ENCODE results near the gene ATF6B.

The ATF6B gene

DNA sequence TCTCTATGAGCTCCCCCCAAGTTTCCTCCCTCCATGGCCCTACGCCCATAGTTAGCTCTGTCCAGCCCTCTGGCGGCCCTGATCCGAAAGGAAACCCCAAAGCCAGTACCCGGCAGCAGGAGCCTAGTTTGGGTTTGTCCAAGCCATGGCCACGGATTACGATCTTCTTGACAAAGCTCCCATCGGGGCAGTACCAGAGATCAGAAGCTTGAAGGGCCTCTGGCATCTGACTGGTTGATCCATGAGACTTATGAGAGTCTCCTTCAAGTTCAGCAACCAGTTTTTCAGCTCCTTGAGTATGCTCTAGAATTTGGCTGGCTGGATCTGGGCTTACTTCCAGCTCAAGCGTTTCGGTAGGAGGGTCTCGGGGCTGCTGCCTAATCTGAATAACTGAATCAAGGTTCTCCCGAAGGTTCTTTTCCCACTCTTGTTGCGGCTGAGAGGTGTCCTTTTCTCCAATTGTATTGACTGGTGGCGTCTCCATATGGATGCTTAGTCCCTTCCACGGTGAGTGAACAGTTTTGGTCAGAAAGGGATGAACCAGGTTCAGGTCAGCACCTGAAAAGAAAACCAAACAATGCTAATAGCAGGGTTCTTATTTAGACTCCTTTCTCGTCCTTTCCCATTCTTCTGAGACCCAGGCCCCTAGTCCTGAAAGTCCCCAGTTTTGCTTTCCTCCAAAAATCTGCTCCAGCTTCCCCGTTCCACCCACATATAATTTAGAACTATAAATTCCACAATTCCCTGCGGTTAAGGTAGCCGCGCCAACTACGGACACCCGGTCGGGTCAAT, 1.4 kb upstream of the ATF6B start:
- Mint-ChIP-seq H3K27ac (peak overlapping the region; percentile 93), H3K4me3 (peak overlapping the region; percentile 95), H3K27me3 (ENCODE audit: low read depth) (peaks cover 9% of the 10 kb centered on the region), H3K36me3 (ENCODE audit: low read depth) (peaks cover 10% of the 10 kb centered on the region), H3K9me3 (no peaks in the 10 kb centered on the region), H3K4me1 (ENCODE audit: low read depth) (peaks cover 33% of the 10 kb centered on the region)

DNA sequence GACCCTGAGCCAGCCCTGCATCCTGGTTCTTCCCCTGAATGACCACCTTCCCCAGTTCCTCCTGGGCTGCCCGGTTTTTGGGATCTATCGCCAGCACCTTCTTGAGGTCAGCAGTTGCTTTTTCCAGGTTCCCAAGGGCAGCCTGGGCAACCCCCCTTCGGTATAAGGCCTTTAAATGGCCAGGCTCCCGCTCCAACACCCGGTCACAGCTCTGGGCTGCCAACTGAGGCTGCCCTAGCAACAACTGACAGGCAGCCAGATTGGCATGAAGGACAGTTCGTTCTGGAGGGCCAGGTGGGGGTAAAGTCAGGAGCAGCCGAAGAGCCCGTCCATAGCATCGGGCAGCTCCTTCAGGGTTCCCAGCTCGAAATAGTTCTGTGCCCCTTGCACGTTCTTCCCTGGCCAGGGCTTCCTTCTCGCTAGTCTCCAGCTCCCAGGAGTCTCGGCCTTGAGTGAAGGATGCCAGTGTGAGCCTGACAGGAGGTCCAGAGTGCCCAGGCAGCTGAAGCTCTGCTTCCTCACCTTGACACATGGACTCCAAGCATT, 778 bp upstream of the ATF6B start:
- peak overlapping the region; percentile 98 for H3K27ac Mint-ChIP-seq
- no peaks in the 10 kb centered on the region for H3K9me3 Mint-ChIP-seq
- H3K4me3 Mint-ChIP-seq = peak overlapping the region; percentile 100
- H3K36me3 Mint-ChIP-seq (ENCODE audit: low read depth) = peaks cover 16% of the 10 kb centered on the region
- H3K4me1 Mint-ChIP-seq (ENCODE audit: low read depth) = peaks cover 37% of the 10 kb centered on the region
- H3K27me3 Mint-ChIP-seq (ENCODE audit: low read depth) = peaks cover 6% of the 10 kb centered on the region

DNA sequence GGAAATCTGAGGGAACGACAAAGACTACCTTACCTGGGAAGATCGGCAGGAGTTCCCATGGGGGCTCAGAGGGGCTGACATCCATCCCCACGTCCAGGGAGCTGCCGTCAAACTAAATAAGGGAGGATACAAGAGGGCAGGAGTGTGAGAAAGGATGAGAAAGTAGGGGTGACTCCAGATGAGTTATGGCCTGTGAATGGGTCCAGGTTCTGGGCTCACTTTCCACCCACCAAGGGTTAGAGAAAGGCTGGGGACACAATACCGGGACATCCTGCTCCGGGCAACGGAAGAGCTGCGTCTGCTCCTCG, 683 bp downstream of the ATF6B start:
- Mint-ChIP-seq H3K9me3 (no peaks in the 10 kb centered on the region), H3K27me3 (ENCODE audit: low read depth) (peaks cover 3% of the 10 kb centered on the region), H3K27ac (peak overlapping the region; percentile 98), H3K36me3 (ENCODE audit: low read depth) (peaks cover 19% of the 10 kb centered on the region), H3K4me1 (ENCODE audit: low read depth) (peaks cover 40% of the 10 kb centered on the region), H3K4me3 (peak overlapping the region; percentile 100)

DNA sequence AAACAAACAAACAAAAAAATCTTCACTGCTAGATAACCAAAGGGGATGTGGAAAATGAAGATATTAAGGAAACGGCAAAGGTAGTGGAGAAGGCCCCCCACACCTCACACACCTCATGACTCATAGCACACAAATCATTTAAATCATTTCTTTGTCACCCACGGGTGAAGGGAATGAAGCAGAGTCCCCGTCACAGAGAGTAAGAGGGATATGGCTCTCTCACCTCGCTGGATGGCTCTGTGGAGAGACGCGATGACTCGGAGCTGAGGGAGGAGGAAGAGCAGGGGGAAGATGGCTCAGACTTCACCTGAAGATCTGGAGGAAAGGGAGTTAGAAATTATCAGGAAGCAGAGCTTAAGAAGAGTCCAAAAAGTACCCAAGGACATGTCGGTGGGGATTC, 1.2 kb downstream of the ATF6B start:
- Mint-ChIP-seq H3K36me3 (ENCODE audit: low read depth) (peaks cover 24% of the 10 kb centered on the region), H3K4me3 (peak overlapping the region; percentile 100), H3K27me3 (ENCODE audit: low read depth) (no peaks in the 10 kb centered on the region), H3K27ac (peak overlapping the region; percentile 98), H3K4me1 (ENCODE audit: low read depth) (peaks cover 40% of the 10 kb centered on the region), H3K9me3 (no peaks in the 10 kb centered on the region)

DNA sequence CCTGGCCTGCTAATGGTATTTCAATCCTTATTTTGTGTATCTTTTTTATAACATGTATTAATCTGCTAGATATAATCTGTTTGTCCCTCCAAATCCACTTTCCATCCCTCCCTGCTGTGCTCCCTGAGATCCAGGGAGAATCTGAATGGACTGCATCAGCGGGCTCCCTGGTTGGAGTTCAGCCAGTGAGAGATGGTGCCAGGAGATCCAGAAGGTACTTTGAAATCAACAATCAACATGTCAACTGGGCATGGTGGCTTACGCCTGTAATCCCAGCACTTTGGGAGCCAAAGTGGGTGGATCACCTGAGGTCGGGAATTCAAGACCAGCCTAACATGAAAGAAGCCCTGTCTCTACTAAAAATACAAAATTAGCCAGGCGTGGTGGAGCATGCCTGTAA, 4.4 kb downstream of the ATF6B start:
- peaks cover 35% of the 10 kb centered on the region for H3K4me1 Mint-ChIP-seq (ENCODE audit: low read depth)

DNA sequence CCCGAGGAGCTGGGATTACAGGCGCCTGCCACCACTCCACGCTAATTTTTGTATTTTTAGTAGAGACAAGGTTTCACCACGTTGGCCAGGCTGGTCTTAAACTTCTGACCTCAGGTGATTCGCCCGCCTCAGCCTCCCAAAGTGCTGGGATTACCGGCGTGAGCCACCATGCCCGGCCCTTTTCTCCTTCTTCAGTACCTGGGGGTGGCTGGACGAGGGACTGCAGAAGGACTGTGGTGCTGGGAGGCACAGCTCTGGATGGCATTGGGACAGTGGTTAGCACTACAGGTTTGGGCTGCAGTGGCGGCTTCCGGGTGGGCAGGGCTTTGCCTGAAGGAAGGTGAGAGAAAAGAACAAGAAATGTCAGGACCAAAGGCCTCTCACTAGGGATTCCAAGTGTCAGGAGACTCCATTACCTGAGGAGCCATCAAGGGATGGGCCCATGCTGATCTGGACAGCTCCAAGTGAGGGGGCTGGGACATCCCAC, 7.4 kb downstream of the ATF6B start:
- no peaks in the 10 kb centered on the region for H3K27me3 Mint-ChIP-seq (ENCODE audit: low read depth)
- H3K36me3 Mint-ChIP-seq (ENCODE audit: low read depth) = peaks cover 39% of the 10 kb centered on the region
- no peaks in the 10 kb centered on the region for H3K9me3 Mint-ChIP-seq
- peak overlapping the region; percentile 15 for H3K27ac Mint-ChIP-seq
- H3K4me3 Mint-ChIP-seq = no peak overlapping the region
- peaks cover 15% of the 10 kb centered on the region for H3K4me1 Mint-ChIP-seq (ENCODE audit: low read depth)

More for the DNA sequence above, 4.4 kb downstream of the ATF6B start:
- no peaks in the 10 kb centered on the region for H3K9me3 Mint-ChIP-seq
- H3K4me3 Mint-ChIP-seq = no peak overlapping the region
- peaks cover 39% of the 10 kb centered on the region for H3K36me3 Mint-ChIP-seq (ENCODE audit: low read depth)
- H3K27ac Mint-ChIP-seq = no peak overlapping the region
- no peaks in the 10 kb centered on the region for H3K27me3 Mint-ChIP-seq (ENCODE audit: low read depth)

DNA sequence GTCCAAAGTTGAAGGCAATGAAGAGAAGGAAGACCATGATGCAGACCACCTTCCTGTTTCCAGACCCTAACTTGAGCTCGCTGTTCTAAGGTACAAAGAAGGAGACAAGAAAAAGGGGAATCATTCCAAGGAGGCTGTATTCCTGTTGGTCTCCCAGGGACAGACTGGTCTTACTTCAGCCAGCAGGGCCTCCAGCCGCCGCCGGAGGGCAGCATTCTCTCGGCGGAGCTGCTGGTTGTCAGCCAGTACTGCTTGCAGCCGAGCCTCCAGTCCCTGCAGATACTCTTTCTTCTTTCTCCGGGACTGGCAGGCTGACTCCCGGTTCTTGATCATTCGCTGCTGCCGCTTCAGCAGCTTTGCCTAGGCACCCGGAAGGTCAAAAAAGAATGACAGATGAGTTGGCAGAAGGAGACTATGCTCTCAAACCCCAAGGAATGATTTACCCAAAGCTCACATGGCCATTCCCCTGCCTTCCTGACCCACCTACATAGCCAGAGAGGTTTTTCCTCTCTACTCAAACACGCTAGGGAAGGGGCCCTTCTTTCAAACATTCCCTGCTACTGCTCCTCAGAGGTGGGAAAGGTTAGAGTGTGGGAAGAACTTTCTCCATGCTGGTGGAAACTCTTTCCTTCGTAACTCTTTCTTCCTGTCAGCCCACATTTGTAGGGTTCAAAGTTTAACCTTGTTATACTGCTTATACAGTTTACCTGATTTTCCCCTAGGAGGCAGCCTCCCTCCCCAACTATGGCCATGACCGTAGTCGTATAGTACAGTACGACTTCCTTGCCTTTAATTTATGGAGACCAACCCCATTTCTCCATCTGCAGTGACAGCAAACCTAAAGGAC, 9.0 kb downstream of the ATF6B start:
- H3K4me1 Mint-ChIP-seq (ENCODE audit: low read depth) = peaks cover 13% of the 10 kb centered on the region
- no peak overlapping the region for H3K27ac Mint-ChIP-seq
- no peaks in the 10 kb centered on the region for H3K27me3 Mint-ChIP-seq (ENCODE audit: low read depth)
- peaks cover 36% of the 10 kb centered on the region for H3K36me3 Mint-ChIP-seq (ENCODE audit: low read depth)
- no peak overlapping the region for H3K4me3 Mint-ChIP-seq
- no peaks in the 10 kb centered on the region for H3K9me3 Mint-ChIP-seq

DNA sequence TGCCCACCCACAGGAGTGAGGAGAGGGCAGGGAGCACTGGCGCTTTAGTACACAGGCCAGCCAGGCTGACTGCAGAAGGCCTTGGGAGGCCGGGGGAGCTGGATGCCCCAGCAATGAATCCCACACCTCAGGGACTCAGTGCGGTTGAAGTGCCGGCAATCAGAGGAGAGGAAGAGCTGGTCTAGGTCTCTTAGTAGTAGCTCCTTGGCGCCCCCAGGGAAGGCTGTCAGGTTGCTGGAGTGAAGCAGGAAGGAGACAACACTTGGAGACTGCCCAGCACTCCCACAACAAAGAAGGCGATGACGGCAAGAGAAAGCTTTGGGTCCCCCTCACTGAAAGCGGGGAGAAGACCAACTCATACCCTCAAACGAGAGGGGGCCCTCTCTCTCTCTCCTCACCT, 10.6 kb downstream of the ATF6B start:
- Mint-ChIP-seq H3K27ac (no peak overlapping the region), H3K4me1 (ENCODE audit: low read depth) (peaks cover 10% of the 10 kb centered on the region), H3K4me3 (no peak overlapping the region), H3K27me3 (ENCODE audit: low read depth) (no peaks in the 10 kb centered on the region), H3K9me3 (no peaks in the 10 kb centered on the region), H3K36me3 (ENCODE audit: low read depth) (peaks cover 39% of the 10 kb centered on the region)

DNA sequence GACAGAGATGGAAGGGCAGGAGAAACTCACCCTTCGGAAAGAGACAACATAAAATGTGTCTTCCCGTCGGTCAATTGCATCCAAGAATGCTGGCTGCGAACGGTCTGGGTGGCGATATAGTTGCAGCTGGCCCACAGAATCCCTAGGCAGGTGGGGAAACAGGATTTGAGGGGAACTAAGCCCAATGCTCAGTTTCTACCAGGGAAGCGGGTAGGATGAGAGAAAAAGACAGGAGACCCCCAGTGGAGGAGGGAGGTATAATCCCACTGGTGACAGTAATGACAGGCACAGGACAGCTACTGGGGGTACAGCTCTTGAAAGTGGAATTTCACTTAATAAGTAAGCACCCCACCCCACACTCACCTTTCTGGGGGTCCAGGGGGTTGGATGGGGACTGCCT, 11.4 kb downstream of the ATF6B start:
- Mint-ChIP-seq H3K4me1 (ENCODE audit: low read depth) (peaks cover 10% of the 10 kb centered on the region), H3K27ac (no peak overlapping the region), H3K36me3 (ENCODE audit: low read depth) (peaks cover 33% of the 10 kb centered on the region), H3K27me3 (ENCODE audit: low read depth) (no peaks in the 10 kb centered on the region), H3K9me3 (no peaks in the 10 kb centered on the region), H3K4me3 (no peak overlapping the region)

DNA sequence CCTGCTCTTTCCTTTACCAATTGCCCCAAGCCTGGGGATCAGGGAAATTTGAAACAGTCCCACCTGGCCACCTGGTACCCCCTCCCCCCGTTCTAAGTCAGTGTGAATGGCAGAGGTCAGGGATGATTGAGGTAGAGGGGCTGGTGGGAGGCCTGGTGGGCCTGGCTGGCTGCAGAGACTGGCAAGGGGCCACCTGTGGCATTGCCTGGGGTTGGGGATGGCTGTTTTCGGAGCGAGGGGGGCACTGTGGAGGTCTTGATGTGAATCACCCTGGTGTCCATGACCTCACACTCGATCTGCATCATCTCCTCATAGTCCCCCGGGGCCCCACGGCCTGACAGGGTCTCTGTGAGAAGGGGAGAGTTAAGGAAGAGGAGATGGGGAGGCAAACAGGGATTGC, 12.4 kb downstream of the ATF6B start:
- Mint-ChIP-seq H3K27me3 (ENCODE audit: low read depth) (no peaks in the 10 kb centered on the region), H3K9me3 (no peaks in the 10 kb centered on the region), H3K36me3 (ENCODE audit: low read depth) (peaks cover 34% of the 10 kb centered on the region), H3K4me3 (no peak overlapping the region), H3K27ac (no peak overlapping the region), H3K4me1 (ENCODE audit: low read depth) (peaks cover 10% of the 10 kb centered on the region)

DNA sequence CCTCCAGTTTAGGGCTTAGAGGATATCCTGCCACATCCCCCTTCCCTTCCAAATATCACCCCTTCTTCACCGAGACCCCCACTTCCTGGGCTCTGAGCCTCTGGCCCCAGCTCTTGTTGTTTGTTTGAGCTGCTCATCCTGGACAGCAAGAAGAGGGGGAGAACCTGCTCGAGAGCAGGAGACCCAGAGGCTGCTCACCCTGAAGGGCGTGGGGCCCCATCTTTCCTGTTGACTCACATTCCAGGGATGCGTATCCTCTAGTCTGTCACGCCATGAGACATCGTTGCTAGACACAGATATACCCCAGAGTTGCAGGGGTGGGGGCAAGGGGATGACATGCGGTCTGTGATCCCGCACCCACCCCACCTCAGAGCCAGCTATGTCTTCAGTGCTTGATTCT, 13.2 kb downstream of the ATF6B start:
- no peaks in the 10 kb centered on the region for H3K9me3 Mint-ChIP-seq
- H3K36me3 Mint-ChIP-seq (ENCODE audit: low read depth) = peaks cover 35% of the 10 kb centered on the region
- H3K27ac Mint-ChIP-seq = no peak overlapping the region
- no peaks in the 10 kb centered on the region for H3K27me3 Mint-ChIP-seq (ENCODE audit: low read depth)
- H3K4me1 Mint-ChIP-seq (ENCODE audit: low read depth) = peaks cover 10% of the 10 kb centered on the region
- no peak overlapping the region for H3K4me3 Mint-ChIP-seq

DNA sequence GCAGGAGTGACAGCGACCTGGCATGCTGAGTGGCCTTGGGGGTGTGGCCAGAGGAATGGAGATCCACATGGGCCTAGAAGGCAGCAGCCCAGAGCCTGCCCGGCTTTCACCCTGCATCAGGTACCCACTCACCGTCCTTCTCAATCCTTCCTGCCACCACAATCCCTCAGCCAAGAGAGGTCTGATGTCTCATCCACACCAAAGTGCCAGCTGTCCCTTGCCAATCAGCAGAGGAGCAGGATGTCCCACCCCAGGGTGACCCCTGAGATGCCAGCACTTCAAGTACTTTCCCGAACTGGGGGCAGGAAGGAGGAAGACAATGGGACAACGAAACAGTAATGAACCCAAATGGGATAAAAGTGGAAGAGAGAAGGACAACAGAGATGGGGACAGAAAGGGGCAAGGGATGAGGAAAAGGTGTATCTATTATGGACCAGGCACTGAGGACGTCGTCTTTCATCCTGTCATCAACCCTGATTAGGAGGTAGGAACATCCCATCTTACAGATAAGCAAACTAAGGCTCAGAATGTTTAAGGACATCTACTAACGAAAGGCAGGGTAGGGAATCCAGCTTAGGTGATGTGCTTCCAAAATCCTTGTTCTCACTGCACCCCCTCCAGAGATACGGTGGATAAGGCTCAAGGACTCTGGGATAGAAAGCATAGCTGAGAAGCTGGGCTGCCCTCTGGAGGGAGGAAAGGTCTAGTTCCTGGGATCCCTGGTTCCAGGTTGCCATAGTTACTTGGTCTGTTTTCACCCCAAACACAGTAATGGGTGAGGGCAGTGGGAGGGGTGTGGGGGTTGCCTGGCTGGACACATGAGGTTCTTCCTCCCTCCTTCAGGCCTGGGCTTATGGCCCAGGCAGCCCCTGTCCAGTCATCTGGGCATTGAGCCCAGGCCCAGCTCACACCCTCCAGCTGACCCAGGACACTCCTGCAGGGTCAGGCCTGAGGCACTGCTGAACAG, 14.4 kb downstream of the ATF6B start:
- no peak overlapping the region for H3K4me3 Mint-ChIP-seq
- H3K36me3 Mint-ChIP-seq (ENCODE audit: low read depth) = peaks cover 31% of the 10 kb centered on the region
- no peak overlapping the region for H3K27ac Mint-ChIP-seq

DNA sequence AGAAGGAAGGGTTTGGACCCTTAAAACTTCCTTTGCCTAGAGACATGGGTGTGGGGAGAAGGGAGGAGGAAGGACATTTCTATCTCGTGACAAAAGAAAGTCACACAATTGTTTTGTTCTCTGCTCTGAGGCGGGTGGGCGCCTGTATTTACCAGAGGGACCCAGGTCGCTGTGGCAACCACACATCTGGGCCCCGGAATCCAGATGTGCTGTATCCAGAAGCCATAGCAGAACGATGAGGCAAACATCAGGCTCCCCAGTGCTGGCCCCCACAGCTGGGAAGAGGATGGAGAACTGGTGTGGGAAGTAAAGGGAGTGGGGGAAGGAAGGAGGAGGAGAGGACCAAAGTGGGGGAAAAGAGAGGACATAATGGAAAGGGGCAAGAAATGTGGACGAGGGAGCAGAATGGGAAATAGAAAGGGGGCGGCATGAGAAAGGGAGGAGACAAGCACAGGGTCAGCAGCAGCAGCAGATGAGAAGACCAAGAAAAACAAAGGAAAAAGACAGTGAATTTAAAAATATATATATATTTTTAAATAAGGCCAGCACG, 15.5 kb downstream of the ATF6B start:
- Mint-ChIP-seq H3K4me1 (ENCODE audit: low read depth) (peaks cover 5% of the 10 kb centered on the region), H3K27me3 (ENCODE audit: low read depth) (peaks cover 15% of the 10 kb centered on the region), H3K36me3 (ENCODE audit: low read depth) (peaks cover 31% of the 10 kb centered on the region), H3K27ac (no peak overlapping the region), H3K4me3 (no peak overlapping the region), H3K9me3 (no peaks in the 10 kb centered on the region)

More for the DNA sequence above, 14.4 kb downstream of the ATF6B start:
- peaks cover 5% of the 10 kb centered on the region for H3K27me3 Mint-ChIP-seq (ENCODE audit: low read depth)
- peaks cover 2% of the 10 kb centered on the region for H3K4me1 Mint-ChIP-seq (ENCODE audit: low read depth)
- no peaks in the 10 kb centered on the region for H3K9me3 Mint-ChIP-seq
